Frontal cortex (tissue), 4 donors: ENCODE measurements around the gene GNAL. TPM values are rescaled to one million over a fixed set of nuclear protein-coding genes. Genes with fewer than 3 reads are reported as not detected.

Experiments
- DNase-seq, 2 donors: peaks; one replicate each; pipeline ENCODE4 v3.0.0; 2012; ENCODE audit warnings: low spot score in 2 of 2
- FAIRE-seq: peaks from 2 replicates; lab custom pipeline; 2012; peaks lifted over from hg19 to GRCh38; lab: Jason Lieb, UNC
- total RNA-seq: library from RNA; depleted of rRNA; stranded (reverse); fragments of >200 nt; gene quantifications from one replicate; pipeline ENCODE4 v1.2.3, GENCODE V29; 2014
- donor health status: control.
- donor health status: control.
- donor health status: control.

GNAL gene
- total RNA-seq, 1 donor from 2014 or later: 92.9 TPM

DNA sequence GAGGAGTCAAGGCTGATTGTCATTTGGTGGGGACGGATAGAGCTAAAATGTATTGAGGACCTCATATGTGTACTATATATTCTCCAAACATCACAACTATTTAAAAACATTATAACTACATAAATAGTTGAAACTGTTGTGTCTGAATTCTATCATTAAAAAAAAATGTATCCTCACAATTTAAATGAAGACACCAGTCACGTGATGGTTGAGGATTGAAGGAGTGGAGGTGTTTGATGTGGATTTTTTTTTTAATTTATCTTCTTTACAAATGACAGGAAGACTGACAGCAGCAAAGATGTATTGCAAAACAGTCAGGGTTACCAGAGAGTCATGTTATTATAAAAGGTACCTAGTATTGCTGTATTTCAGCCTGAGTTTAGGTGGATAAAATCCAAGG is 30.0 kb downstream of the GNAL start:
- FAIRE-seq (no peak), DNase-seq (no peak)

DNA sequence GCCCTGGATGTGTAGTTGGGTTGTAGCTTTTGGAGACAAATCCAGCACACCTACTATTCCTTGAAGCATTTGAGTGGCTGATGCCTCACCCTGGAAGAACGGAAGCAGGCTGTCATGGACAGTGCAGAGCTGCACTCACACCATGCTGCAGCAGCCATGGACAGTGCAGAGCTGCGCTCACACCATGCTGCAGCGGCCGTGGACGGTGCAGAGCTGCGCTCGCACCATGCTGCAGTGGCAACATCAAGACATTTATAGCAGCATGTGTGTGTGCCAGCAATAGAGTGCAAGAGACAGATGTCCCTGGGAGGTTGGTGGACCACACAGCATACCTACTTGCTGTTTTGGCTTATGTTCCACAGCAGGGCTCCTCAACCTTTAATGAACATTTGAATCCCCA is 30.6 kb downstream of the GNAL start:
- DNase-seq: no peak

DNA sequence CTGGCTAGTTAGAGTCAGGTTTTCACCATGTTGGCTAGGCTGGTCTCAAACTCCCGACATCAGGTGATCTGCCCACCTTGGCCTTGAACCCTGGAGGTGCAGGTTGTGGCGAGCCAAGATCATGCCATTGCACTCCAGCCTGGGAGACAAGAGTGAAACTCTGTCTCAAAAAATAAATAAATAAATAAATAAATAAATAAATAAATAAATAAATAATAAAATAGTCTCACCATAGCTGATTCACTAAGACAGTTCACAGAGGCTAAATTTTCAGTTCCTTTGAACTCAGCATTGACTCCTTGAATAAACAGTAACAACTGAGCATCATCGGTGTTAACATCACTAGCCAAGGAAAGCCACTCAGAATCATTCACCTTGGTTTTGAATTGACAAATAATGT is 32.7 kb downstream of the GNAL start:
- FAIRE-seq (no peak), DNase-seq (no peak)

More for the DNA sequence above, 30.6 kb downstream of the GNAL start:
- no peak for FAIRE-seq

DNA sequence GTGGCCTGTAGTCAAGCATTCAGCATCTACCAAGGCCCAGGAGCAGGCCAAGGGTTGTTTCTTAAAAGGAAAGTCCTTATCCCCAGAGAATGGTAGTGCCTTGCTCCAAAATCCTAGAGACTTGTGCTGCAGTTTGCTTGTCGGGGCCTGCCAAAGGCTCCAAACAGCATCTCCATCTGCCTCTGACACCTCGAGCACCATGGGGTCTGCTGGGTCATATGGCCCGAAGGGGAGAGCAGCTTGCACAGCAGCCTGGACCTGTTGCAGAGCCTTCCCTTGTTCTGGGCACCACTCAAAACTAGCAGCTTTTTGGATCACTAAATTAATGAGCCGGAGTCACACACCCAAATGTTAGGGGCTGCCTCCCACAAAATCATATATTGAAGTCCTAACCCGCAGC is 35.7 kb downstream of the GNAL start:
- no peak for DNase-seq
- no peak for FAIRE-seq

DNA sequence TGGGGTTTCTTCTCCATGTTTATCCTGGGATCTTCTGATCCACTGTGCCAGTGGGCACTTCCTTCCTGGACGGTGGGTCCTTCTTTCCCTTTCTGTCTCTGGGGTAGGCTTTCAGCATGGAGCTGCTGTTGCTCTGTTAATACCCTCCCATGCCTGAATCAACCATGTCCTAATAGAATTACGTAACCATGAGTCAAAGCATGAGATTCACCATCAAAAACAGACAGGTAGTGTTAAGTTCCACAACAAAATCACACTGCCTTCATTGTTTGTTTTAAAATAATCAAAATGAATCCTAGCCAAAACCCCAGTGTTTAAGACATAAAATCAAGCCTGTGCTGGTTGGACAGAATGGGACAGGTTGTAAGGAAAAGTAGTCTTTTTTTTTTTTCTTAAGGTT is 37.5 kb downstream of the GNAL start:
- FAIRE-seq (no peak), DNase-seq (no peak)

DNA sequence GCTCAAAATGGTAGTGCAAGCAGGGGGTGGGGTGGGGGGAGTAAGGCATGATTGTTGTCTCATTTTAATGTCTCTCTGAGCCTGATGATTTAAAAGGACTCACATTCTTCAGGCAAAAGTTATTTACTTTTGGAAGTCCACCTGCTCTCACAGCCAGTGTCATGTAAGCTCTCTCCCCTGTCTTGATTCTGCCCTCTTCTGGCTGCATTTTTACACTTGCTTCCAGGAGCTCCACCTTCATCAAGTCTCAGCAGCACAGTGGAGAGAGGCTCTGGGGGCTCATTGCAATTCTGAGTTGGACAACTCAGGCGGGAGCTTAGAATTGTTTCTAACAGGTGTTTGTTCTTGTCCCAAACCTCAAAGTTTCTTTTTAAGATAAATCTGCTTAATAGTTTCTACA is 39.2 kb downstream of the GNAL start:
- no peak for FAIRE-seq
- DNase-seq: no peak

DNA sequence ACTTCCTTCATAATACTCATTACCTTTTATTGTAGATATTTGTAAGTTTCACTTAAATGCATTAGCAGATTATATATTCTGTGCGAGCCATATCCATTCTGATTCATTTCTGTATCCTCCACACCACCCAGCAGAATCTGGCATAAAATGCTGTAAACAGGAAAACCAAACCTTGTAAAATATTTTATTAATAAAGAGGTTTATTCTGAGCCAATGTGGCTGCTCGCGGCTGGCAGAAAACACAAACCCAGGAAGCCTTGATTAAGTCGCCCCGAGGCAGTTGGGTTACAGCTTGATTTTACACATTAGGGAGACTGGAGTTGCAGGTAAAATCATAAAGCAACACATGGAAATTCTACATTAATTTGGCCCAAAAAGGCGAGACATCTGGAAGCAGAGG is 40.5 kb downstream of the GNAL start:
- no peak for FAIRE-seq

DNA sequence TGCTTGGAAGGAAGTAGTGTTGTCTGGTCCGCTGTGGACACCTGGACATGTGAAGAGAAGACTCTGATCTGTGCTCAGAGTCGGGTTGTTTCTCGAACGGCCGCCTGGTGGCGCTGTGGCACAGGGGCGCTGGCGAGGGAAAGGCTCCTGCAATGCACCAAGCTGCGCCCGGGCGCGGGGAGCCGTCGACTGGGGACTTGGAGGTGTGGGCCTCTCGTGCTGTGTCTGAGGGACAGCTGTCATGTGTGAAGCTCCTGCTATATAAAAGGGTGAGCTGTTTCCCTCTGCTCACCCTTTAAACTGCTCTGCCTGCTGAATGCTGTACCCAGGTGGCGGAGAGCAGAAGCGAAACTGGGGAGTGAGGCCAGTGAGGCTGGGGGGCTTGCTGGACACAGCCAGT is 44.0 kb downstream of the GNAL start:
- FAIRE-seq (no peak), DNase-seq (peak; percentile 48 to 73)

More for the DNA sequence above, 40.5 kb downstream of the GNAL start:
- DNase-seq: no peak

DNA sequence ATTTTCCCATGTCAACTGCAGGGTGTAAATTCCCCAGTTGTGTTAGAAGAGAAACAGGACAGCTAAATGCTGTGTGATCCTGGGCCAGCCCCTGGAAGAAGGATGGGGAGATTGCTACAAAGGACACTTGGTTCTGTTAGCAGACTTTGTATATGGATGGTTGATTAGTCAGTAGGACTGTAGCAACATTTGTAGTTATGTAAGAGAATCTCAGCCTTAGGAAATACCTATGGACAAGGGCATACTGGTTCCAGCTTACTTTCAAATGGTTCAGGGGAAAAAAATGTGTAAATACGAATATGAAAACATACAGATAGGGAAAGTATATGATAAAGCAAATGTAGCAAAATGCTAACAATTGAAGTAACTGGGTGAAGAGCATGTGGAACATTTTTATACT is 47.6 kb downstream of the GNAL start:
- FAIRE-seq (no peak), DNase-seq (no peak)

DNA sequence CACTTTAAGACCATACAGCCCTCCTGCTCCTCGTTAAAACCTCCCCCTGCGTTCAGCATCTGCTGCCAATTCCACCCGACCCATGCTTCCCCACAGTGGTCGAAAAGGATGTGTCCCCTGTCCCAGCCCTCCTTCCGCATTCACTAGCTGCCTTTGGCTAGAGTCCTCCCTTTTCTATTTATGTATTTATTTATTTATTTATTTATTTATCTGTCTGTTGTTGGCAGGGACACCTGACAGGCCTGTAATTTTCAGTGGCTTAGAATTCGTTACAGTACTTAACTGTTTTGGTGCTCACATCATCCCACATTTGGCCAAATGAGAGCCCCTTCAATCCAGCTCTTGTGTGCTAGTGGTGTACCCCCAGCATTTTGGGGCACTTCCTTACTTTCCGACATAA is 50.8 kb downstream of the GNAL start:
- DNase-seq (no peak), FAIRE-seq (no peak)

DNA sequence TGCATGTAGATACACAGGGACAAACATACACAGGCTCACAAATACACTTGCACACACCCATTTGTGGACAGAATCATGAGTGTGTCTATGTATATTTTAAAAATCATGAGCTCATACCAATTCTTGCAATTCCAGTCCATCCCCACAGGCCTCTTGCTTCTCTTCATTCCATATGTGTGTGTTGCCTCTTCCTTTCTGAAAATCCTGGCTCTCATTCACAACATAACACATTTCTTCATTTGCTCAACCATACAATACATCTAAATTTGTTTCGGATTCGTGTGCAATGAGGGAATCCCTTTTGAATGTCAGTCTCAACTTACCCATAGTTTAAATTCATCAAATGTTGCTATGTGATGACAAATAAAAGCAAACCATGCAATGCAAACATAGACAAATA is 51.4 kb downstream of the GNAL start:
- no peak for FAIRE-seq
- DNase-seq: no peak

DNA sequence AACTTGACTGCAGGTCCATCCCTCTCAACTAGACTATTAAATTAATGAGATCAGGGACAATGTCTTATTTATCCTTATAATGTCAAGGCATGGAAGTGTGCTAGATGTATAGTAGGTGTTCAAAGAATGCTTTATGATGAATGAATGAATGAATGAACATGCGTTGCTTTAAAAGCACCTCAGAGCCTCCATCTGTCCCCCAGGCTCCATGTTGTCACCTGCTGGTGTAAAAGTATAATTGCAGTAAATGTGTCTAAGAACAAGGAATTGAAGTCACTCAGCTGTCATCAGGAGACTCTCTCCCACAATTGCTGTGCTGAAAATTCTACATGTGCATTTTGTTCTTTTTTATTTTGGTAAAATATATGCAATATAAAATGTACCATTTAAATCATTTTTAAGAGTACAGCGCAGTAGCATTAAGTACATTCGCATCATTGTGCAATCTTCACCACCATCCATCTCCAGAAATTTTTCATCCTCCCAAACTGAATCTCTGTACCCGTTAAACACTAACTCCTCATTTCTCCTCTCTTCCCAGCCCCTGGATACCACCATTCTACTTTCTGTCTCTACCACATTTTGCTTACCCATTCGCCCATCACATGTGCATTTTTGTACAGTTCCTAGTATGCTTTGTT is 52.6 kb downstream of the GNAL start:
- FAIRE-seq (no peak), DNase-seq (no peak)

DNA sequence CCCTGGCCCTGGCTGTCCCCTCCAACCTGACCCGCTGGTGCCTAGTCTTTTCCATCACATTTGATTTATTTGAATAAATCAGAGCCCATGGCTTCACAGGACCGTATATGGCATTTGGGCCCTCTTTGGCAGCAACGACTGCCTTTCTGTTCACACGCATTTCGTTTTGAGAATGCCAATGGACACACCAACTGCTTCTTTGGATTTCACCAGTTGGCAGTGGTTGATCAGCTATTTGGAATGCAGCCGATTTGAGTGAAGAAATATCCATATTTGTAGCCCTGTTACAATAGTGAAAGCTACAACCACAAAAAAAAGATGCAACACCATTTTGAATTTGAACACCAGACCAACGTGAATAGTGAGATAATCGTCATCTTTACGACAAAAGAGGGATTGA is 56.5 kb downstream of the GNAL start:
- FAIRE-seq (no peak), DNase-seq (no peak)

DNA sequence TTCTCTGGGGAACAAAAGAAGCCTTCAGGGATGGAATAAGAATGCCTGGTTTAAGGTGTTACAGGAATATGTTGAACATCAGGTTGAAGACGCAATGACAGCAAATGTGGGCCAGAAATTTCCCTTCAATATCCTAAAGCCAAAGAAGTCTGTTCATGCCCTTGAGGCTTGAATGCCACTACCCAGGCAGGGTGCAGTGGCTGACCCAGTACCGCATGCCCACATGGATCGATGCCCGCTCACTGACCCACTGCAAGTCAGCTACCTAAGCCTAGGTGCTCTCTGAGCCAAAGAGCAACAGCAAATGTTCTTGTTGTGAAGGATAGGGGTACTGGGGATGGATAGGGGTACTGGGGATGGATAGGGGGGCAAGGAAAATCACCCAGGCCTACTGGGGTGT is 58.2 kb downstream of the GNAL start:
- FAIRE-seq: no peak
- DNase-seq: no peak

DNA sequence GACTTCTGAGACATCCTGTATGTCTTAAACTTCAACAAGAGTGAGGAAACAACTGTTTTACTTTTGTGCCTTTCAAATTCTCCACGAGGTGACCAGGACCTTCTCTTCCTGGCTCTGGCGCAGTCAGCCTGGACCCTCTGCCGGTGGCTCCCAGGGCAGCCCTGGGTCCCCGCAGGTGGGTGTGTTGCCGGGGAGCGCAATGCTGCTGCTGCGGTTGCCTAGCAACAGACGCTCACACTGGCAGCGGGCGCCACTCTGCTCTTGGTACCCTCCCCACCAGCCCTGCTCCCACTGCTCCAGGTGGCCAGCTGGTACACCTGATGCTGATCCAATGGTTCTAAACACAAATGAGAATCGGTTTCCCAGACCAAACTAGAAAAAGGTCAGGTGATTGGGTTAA is 58.7 kb downstream of the GNAL start:
- DNase-seq (no peak), FAIRE-seq (no peak)

DNA sequence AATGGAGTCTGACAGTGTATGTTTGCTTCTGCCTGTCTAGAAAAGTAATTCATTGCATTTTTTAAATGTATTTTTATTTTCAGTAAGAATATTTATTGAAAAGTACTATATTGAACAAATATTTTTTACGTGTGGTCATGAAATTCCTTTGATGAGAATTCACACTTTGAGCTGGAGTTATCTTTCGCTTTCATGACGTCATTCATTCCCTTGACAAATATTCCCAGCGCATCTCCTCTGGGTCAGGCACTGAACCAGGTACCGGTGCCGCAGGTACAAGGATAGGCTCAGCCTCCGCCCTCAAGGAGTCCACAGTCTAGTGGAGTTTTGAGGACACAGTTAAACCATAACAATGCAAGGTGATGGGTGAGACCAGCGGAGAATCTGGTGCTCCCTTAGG is 60.2 kb downstream of the GNAL start:
- FAIRE-seq (no peak), DNase-seq (no peak)

DNA sequence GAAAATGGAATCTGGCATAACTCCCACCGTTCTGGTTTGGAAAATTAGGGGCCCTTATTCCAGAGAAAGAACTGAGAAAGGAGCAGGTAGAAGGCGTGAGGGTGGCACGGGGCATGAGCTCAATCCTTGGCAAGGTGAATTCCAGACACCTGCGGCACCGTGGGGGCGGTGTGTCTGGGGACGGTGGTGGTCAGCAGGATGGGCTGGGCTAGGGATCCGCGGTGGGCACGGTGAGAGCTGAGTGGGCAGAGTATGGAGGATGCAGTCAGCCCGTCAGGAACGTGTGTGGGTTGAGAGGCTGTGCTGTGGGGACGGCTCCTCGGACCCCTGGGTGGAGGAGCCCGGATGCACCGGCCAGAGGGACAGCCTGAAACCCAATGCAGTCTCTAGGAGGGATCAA is 61.1 kb downstream of the GNAL start:
- FAIRE-seq (no peak), DNase-seq (no peak)

DNA sequence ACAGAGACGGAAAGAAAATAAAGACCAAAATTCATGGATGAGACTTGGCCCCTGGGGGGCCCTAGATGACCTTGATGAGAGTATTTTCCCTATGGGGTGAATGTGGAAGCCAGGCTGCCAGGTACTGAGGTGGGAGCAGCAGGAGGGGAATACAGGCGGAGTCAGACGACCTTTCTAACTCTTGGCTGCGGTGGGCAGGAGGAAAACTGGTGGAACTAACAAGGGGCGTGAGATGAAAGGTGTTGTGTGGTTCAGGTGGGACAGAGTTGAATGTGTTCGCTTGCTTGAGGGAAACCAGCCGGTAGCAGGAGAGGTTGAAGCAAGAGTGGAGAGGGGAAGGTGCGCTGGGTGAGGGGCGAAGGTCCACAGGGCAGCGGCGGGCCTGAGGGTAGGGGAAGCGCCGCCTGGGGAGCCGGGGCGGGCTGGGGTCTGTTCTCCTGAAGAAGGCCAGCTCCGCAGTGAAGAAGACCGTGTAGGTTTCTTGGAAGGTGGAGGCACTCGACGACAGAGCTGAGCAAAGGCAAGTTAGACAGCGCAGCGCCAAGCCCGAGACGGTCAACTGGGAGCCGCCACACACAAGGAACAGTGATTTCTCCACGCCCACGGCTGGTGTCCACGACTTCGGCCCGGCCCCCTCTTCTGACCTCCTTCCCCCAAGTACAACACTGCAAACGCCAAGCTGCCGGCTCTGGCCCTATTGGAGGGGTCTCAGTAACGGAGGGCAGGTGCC is 61.7 kb downstream of the GNAL start:
- FAIRE-seq (no peak), DNase-seq (no peak)

DNA sequence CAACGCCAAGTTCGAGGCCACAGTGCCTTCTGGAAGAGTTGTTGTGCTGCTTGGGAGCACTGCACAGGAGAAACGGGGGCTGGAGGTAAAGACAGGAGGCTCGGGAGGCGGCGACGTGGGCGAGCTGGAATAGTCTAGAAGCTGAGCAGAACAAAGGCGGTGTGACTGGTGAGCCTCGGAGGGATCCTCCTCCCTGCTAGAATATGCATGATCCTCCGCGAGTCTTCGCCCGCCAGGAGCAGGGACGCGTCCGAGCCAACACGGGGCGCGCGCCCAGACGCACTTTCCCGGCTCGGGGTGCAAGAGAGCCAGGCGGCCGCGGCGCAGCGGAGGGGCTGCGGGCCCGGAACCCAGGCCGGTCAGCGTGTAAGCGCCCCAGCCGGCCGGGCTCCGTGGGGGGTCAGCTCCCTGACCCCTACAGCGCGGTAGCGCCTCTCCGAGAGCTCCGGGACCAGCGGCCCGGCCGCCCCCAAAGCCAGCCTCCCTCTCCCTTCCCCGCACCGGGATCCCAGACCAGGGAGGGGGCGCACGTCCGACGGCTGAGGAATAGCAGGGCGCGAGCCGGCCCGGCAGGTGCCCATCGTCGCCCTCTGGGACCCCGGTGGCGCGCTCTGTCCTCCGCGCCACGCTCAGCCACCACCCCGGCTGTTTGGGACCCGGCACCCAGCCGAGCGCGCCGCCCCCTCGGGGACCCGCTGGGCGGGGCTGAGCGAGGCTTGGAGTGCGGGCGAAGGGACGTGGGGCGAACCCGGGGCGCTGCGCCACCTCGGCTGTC is 62.5 kb downstream of the GNAL start:
- FAIRE-seq (no peak), DNase-seq (peak; percentile 52 to 68)

DNA sequence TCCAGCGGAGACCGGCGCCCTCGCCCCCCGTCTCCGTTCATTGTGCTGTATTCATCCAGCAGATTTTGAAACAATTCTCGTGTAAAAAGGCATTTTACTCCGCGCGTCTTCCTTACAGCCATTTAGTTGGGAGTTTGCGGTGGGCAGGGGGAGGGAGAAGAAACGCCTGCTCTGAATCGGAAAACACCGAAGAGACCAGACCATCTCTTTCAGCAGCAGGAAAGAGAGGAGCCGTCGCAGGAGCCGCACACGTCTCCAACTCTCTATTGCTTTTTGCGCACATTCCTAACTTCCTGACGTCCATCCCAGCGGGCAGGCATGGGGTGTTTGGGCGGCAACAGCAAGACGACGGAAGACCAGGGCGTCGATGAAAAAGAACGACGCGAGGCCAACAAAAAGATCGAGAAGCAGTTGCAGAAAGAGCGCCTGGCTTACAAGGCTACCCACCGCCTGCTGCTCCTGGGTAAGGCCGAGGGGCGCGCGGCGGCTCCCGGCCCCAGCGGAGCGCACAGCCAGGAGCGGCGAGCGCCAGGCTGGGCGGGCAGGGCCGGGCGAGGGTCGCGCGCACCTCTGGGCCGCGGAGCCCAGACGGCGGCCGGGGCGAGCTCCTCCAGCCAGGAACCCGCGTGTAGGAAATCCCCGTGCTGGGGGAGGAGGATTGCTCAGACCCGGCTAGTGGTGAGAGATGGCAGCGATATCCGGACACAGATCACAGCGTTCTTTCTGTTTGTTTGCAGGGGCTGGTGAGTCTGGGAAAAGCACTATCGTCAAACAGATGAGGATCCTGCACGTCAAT is 63.2 kb downstream of the GNAL start:
- peak in 1 of 2 donors; percentile 41 for DNase-seq

More for the DNA sequence above, 63.2 kb downstream of the GNAL start:
- FAIRE-seq: no peak
